Dendritic cell treated with granulocyte-macrophage colony-stimulating factor and Interleukin-4, amounts not matched to agents 40 ng/mL and 50 ng/mL, for 4 days (primary cell): ENCODE measurements around the gene KLK4.

Source experiments
- H3K27ac Mint-ChIP-seq: one replicate; pipeline ENCODE4 v1.8.0; 2022; ENCODE audit warnings: mild to moderate bottlenecking, mixed read lengths
- H3K27me3 Mint-ChIP-seq: one replicate; pipeline ENCODE4 v1.8.0; 2022; ENCODE audit warnings: mild to moderate bottlenecking, mixed read lengths
- H3K36me3 Mint-ChIP-seq: one replicate; pipeline ENCODE4 v1.8.0; 2022; ENCODE audit warnings: low read depth, mixed read lengths
- H3K4me1 Mint-ChIP-seq: one replicate; pipeline ENCODE4 v1.8.0; 2022; ENCODE audit warnings: low read depth, mixed read lengths
- H3K4me3 Mint-ChIP-seq: one replicate; pipeline ENCODE4 v1.8.0; 2022; ENCODE audit warnings: mild to moderate bottlenecking, moderate library complexity, mixed read lengths
- H3K9me3 Mint-ChIP-seq: one replicate; pipeline ENCODE4 v1.8.0; 2022; ENCODE audit warnings: mixed read lengths
- intact Hi-C: fragments of 100-400 bp; cut with micrococcal nuclease; formaldehyde crosslinking; loops from one replicate; pipeline ENCODE4 v1.15.0; 2022

KLK4 gene

GRCh38 chr19:50911206-50912101 is at the start of gene KLK4:
Gene KLK4, minus strand, starts transcription at chr19:50911395. Its CDS starts 657 bp downstream, at chr19:50910738.
- intact Hi-C loops, result no loop called here
- Mint-ChIP-seq H3K4me3 (no peak within 1 kb of the TSS), H3K27ac (no peak within 1 kb of the TSS), H3K36me3 (no peaks in the 10 kb centered on the region), H3K9me3 (no peaks in the 10 kb centered on the region), H3K27me3 (peaks cover 40% of the 10 kb centered on the region), H3K4me1 (peaks cover 4% of the 10 kb centered on the region)

- H3K36me3 Mint-ChIP-seq, result no peaks in the 10 kb centered on the region
- H3K9me3 Mint-ChIP-seq, result peaks cover 28% of the 10 kb centered on the region
- peaks cover 11% of the 10 kb centered on the region for H3K27me3 Mint-ChIP-seq
- no peaks in the 10 kb centered on the region for H3K4me1 Mint-ChIP-seq
- intact Hi-C loops, result no loop called here
- H3K27ac Mint-ChIP-seq, result no peak overlapping the region
- H3K4me3 Mint-ChIP-seq, result no peak overlapping the region
Measured at GRCh38 chr19:50959731-50960500, 48.7 kb upstream of the KLK4 start.

GRCh38 chr19:50957587-50957986 is 46.4 kb upstream of the KLK4 start:
- Mint-ChIP-seq H3K4me1 (no peaks in the 10 kb centered on the region), H3K4me3 (no peak overlapping the region), H3K9me3 (peaks cover 22% of the 10 kb centered on the region), H3K27ac (no peak overlapping the region), H3K36me3 (no peaks in the 10 kb centered on the region), H3K27me3 (peaks cover 14% of the 10 kb centered on the region)
- intact Hi-C loops, result no loop called here

- H3K27me3 Mint-ChIP-seq, result peaks cover 18% of the 10 kb centered on the region
- H3K4me3 Mint-ChIP-seq, result no peak within 1 kb of the TSS
- H3K27ac Mint-ChIP-seq, result no peak within 1 kb of the TSS
- H3K4me1 Mint-ChIP-seq, result no peaks in the 10 kb centered on the region
- no peaks in the 10 kb centered on the region for H3K9me3 Mint-ChIP-seq
- intact Hi-C loops, result no loop called here
- no peaks in the 10 kb centered on the region for H3K36me3 Mint-ChIP-seq
Measured at GRCh38 chr19:50952910-50953309, 41.7 kb upstream of the KLK4 start, which contains the start of gene KLK5. Gene KLK5, minus strand, starts transcription at chr19:50953038. Its CDS starts 381 bp downstream, at chr19:50952657.

GRCh38 chr19:50949861-50950260 is 38.7 kb upstream of the KLK4 start:
- intact Hi-C loops, result no loop called here
- H3K27ac Mint-ChIP-seq, result no peak overlapping the region
- peaks cover 18% of the 10 kb centered on the region for H3K27me3 Mint-ChIP-seq
- H3K9me3 Mint-ChIP-seq, result no peaks in the 10 kb centered on the region
- no peak overlapping the region for H3K4me3 Mint-ChIP-seq
- no peaks in the 10 kb centered on the region for H3K36me3 Mint-ChIP-seq
- H3K4me1 Mint-ChIP-seq, result no peaks in the 10 kb centered on the region

GRCh38 chr19:50947123-50947522 is 35.9 kb upstream of the KLK4 start:
- H3K27me3 Mint-ChIP-seq, result peaks cover 15% of the 10 kb centered on the region
- H3K36me3 Mint-ChIP-seq, result no peaks in the 10 kb centered on the region
- no peaks in the 10 kb centered on the region for H3K4me1 Mint-ChIP-seq
- H3K9me3 Mint-ChIP-seq, result peaks cover 6% of the 10 kb centered on the region
- H3K4me3 Mint-ChIP-seq, result no peak overlapping the region
- intact Hi-C loops, result no loop called here
- no peak overlapping the region for H3K27ac Mint-ChIP-seq

GRCh38 chr19:50944795-50945194 is 33.6 kb upstream of the KLK4 start:
- intact Hi-C loops, result no loop called here
- Mint-ChIP-seq H3K4me3 (no peak overlapping the region), H3K36me3 (no peaks in the 10 kb centered on the region), H3K27me3 (peaks cover 12% of the 10 kb centered on the region), H3K4me1 (no peaks in the 10 kb centered on the region), H3K27ac (no peak overlapping the region), H3K9me3 (peaks cover 17% of the 10 kb centered on the region)

- intact Hi-C loops, result no loop called here
Measured at GRCh38 chr19:50943074-50943828, 32.1 kb upstream of the KLK4 start.

GRCh38 chr19:50939596-50939995 is 28.4 kb upstream of the KLK4 start:
- Mint-ChIP-seq H3K27me3 (peaks cover 11% of the 10 kb centered on the region), H3K27ac (no peak overlapping the region), H3K9me3 (peaks cover 18% of the 10 kb centered on the region), H3K4me3 (no peak overlapping the region), H3K4me1 (no peaks in the 10 kb centered on the region), H3K36me3 (no peaks in the 10 kb centered on the region)
- intact Hi-C loops, result no loop called here

More at GRCh38 chr19:50943074-50943828, 32.1 kb upstream of the KLK4 start:
- peaks cover 18% of the 10 kb centered on the region for H3K9me3 Mint-ChIP-seq
- no peaks in the 10 kb centered on the region for H3K4me1 Mint-ChIP-seq
- H3K27ac Mint-ChIP-seq, result no peak overlapping the region
- H3K4me3 Mint-ChIP-seq, result no peak overlapping the region
- H3K27me3 Mint-ChIP-seq, result peaks cover 8% of the 10 kb centered on the region
- no peaks in the 10 kb centered on the region for H3K36me3 Mint-ChIP-seq

- no peaks in the 10 kb centered on the region for H3K9me3 Mint-ChIP-seq
- H3K4me1 Mint-ChIP-seq, result no peaks in the 10 kb centered on the region
- no peak overlapping the region for H3K4me3 Mint-ChIP-seq
- peaks cover 29% of the 10 kb centered on the region for H3K27me3 Mint-ChIP-seq
- H3K36me3 Mint-ChIP-seq, result no peaks in the 10 kb centered on the region
- intact Hi-C loops, result no loop called here
- H3K27ac Mint-ChIP-seq, result no peak overlapping the region
Measured at GRCh38 chr19:50933640-50934039, 22.4 kb upstream of the KLK4 start.

GRCh38 chr19:50932690-50933083 is 21.5 kb upstream of the KLK4 start:
- H3K9me3 Mint-ChIP-seq, result no peaks in the 10 kb centered on the region
- no peak overlapping the region for H3K4me3 Mint-ChIP-seq
- H3K4me1 Mint-ChIP-seq, result no peaks in the 10 kb centered on the region
- intact Hi-C loops, result no loop called here
- no peak overlapping the region for H3K27ac Mint-ChIP-seq
- peaks cover 35% of the 10 kb centered on the region for H3K27me3 Mint-ChIP-seq
- no peaks in the 10 kb centered on the region for H3K36me3 Mint-ChIP-seq

- intact Hi-C loops, result no loop called here
- Mint-ChIP-seq H3K4me3 (no peak overlapping the region), H3K27ac (no peak overlapping the region), H3K36me3 (no peaks in the 10 kb centered on the region), H3K27me3 (peaks cover 35% of the 10 kb centered on the region), H3K4me1 (no peaks in the 10 kb centered on the region), H3K9me3 (no peaks in the 10 kb centered on the region)
Measured at GRCh38 chr19:50932018-50932689, 21.0 kb upstream of the KLK4 start.

- Mint-ChIP-seq H3K27ac (no peak overlapping the region), H3K9me3 (no peaks in the 10 kb centered on the region), H3K4me1 (no peaks in the 10 kb centered on the region), H3K4me3 (no peak overlapping the region), H3K36me3 (no peaks in the 10 kb centered on the region), H3K27me3 (peaks cover 31% of the 10 kb centered on the region)
- intact Hi-C loops, result loop anchor here (2.0 kb wide), 1 partner anchor 164 kb away; no protein-coding TSS in a partner anchor
Measured at GRCh38 chr19:50931023-50931422, 19.8 kb upstream of the KLK4 start.
